Posterior vena cava (tissue), 2 donors: ENCODE data around the gene LTBR. TPM values are rescaled to one million over a fixed set of nuclear protein-coding genes. Genes with fewer than 3 reads are reported as not detected.

Experiments
- DNase-seq: peaks from one replicate; pipeline ENCODE4 v3.0.0-alpha.2; 2020; ENCODE audit warnings: low spot score
- intact Hi-C, 2 donors: fragments of 100-400 bp; cut with DNase I; formaldehyde crosslinking; loops; one replicate each; pipeline versions ENCODE4 v1.14.1 to v1.14.2; 2022 to 2023
- total RNA-seq, 2 donors: library from RNA; stranded (reverse); fragmentation: NEBNext Ultra II Directional; extraction: Animal tissue kit (Norgen Biotek cat#: 25700); gene quantifications; one replicate each; pipeline ENCODE4 v1.2.1, GENCODE V29; 2021
- donor health status: DM: yes; HTN: yes; CAD: no.
- donor health status: DM: yes; HTN: yes; CAD: no.

The LTBR gene
- total RNA-seq, 2 donors from 2014 or later = 86.4 to 92.5 TPM

DNA sequence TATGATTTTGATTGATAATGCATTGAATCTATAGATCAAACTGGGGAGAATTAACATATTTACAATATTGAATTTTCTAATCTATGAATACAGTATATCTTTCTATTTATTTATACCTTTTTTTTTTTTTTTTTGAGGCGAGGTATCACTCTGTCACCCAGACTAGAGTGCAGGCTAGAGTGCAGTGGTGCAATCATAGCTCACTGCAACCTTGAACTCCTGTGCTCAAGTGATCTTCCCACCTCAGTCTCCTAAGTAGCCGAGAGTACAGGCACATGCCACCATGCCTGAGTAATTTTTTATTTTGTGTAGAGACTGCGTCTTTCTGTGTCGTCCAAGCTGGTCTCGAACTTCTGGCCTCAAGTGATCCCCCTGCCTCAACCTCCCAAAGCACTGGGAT, 20.4 kb downstream of the LTBR start:
- intact Hi-C loops = no loop called here
- no peak for DNase-seq

DNA sequence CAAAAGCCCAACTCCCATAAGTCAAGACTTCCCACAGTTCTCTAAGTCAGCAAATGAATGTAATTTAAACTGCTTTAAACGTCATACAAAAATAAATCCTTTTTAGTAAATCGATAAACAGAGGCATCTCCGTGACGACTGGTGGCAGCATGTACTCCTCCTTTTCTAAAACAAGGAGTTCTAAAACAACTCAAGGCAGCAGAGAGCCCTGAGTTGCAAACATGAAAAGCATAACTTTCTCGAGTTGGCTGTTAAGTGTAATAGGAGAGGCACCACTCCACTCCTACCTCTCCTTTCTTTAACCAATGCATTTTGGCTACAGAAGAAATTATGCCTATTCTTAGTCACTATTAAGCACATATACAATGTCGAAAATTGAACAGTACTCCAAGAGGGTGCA, 22.0 kb downstream of the LTBR start:
- intact Hi-C loops = no loop called here
- DNase-seq = no peak

DNA sequence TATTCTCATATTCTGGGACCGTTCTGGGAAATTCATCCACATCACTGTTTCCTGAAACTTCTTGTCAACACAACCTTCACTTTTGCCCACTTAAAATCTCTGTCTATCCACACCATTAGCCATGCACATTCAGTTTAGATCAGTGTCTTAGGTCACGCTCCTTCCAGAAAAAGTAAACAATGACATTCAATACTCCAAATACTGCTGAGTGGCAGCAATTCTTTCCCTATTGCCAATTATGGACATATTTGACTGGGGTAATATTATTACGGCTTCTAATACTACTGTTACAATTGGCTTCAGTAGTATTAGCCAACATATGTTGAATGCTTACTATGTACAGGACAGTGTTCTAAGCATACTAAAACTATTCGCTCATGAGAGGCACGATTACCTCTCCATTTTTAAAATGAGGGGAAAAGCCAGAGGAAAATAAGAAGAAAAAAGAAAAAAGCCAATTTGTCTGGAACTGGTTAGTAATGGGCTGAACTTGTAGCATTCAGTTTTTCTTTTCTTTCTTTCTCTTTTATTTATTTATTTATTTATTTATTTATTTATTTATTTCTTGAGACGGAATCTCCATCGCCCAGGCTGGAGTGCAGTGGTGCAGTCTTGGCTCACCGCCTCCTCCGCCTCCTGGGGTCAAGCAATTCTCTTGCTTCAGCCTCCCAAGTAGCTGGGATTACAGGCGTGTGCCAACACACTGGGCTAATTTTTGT, 23.4 kb downstream of the LTBR start:
- no peak for DNase-seq
- intact Hi-C loops = no loop called here

DNA sequence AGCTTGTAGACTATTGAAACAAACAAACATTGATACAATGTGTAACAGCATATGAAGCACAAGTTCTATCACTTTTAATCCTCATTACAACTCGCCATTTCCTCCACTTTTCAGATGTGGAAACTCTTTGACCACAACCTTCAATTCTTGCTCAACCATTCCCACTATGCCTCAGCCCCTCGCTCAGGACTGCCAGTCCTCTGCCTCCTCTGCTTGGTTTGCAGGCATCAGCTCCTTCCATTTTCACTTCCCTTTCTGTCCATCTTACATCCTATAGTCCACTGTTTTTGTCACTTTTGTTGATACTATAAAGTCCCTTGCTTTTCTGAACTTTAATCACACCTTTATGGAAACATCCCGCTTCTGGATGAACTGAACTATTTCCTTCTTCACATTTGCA, 32.6 kb downstream of the LTBR start:
- intact Hi-C loops = loop anchor here in 1 of 2 donors (2.0 kb wide), 1 partner anchor 32 kb away; the partner anchor contains the start of gene LTBR
- DNase-seq = no peak

DNA sequence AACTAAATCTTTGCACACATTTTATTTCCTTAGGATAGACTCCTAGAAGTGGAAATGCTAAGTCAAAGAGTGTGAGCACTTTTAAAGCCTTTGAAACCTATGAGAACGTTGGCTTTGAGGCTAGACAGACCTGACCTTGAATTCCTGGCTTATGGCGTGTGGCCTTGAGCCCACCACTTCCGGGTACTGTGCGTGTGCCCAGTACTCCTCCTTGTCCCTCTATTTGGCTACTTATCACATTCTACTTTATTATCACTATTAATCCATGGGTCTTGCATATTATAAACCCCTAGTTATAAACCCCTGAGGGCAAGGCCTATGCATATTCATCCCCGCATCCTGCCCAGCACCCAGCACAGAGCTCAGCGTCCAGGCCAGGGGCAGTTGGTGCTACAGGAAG, 34.8 kb downstream of the LTBR start:
- intact Hi-C loops = no loop called here
- DNase-seq = peak; percentile 34

DNA sequence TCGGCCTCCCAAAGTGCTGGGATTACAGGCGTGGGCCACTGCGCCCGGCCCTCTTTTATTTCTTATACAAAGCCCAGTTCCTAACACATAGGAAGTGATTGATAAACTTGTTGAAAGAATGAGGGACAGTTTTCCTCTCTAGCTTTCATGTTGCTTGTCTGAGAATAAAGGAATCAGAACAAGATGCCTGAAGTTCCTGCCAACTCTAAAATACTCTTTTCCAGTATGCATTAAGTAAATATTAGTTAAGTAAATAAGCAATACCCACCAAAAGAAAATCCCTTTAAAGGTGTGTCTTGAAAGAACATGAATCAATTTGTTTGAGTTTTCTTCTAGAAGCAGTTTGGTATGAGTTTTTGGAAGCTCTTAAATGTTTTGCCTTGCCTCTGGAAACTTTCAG, 36.4 kb downstream of the LTBR start:
- intact Hi-C loops = no loop called here
- no peak for DNase-seq

DNA sequence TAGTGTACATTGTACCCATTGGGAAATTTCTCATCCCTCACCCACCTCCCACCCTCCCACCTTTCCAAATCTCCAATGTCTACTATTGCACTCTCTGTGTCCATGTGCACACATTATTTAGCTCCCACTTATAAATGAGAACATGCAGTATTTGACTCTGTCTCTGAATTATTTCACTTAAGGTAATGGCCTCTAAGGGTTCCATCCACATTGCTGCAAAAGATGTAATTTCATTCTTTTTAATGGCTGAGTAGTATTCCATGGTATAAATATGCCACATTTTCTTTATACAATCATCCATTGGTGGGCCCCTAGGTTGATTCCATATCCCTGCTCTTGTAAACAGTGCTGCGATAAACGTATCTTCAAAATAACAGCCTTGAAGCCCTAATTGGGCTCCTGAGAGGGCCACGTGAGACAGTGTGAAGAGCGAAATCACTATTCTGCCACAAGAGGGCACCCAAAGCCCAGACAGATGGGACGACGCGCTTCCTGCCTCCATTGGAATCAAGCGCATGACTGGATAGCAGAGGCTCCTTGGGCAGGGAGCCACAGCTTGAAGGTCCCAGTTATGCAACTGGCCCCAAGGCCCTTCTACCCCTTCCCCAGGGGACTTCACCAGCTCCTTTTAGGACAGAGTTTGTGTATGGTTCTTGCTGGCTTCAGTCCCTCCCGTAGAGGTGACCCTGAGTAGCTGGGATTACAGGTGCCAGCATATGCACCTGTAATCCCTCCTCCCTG, 39.5 kb downstream of the LTBR start:
- intact Hi-C loops = loop anchor here in 1 of 2 donors (2.0 kb wide), 1 partner anchor 39 kb away; no protein-coding TSS in a partner anchor
- peak; percentile 95 for DNase-seq

DNA sequence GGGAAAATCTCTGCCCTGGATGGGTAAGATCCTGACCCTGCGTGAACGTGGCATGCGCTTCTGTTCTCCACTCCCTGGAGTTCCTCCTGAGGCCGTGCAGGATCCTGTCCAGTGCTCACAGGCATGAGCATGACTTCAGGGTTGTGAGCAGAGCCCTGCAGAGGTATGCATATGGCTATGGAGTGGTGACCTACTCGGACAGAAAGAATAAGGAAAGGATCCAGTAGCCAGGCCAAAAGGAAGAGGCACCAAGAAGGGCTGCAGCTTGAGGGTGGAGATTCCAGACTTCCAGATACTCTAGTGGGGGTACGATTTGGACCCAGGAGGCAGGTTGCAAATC, 40.0 kb downstream of the LTBR start:
- DNase-seq = no peak
- intact Hi-C loops = no loop called here

DNA sequence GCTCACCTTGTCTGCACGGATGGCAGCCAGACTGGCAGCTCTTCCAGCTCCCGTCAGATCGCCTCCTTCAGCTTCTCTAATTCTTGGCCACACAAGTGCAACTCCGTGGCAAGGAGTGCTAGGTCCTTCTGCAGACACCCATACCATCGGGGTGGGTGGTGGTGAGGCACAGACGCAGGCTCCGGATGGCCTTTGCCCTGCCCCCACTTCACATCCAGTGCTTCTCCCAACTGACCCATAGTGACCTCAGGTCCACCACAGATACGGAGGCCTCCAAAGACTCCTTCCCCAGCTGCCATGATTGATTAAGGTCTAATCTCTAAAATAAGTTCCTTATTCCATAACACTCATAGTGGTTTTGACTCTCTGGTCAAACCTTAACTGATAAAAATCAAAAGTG, 40.9 kb downstream of the LTBR start:
- DNase-seq = peak; percentile 66
- intact Hi-C loops = loop anchor here (5.0 kb wide), 2 partner anchors 37 to 112 kb away; no protein-coding TSS in a partner anchor

DNA sequence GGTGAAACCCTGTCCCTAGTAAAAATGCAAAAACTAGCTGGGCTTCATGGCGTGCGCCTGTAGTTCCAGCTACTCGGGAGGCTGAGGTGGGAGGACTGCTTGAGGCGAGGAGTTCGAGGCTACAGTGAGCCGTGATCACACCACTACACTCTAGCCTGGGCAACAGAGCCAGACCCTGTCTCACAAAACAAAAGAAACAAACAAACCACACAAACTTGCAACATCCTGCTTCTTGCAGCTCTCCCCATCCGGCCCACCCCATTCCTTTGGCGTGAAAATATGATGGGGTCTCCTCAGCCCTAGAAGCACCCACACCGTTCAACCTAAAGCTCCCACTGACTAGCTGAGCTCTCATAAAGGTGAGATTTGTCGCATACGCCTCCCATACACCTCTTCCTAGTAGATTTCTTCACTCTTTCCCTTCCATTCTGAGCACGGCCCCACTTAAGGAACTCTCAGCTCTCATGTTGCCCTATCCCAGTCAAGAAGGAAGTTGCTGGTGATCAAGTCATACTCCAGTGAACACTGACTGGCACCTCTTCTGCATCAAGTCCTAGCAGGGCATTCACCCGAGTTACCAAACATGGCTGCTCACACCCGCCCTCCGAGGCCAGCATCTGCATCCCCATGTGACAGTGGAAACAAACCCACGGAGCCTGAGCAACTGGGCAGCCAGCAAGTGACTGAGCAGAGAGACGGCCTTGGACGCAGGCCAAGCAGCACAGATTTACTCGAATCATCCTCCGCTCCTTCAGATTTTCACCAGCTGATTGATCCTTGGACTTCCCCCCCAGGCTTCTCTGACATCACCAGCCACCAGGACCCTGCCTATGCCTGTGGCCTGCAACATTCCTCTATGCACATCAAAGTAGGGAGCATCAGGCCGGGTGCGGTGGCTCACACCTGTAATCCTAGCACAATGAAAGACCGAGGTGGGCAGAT, 41.9 kb downstream of the LTBR start:
- DNase-seq = peak; percentile 80
- intact Hi-C loops = loop anchor here (5.0 kb wide), 2 partner anchors 36 to 111 kb away; no protein-coding TSS in a partner anchor

DNA sequence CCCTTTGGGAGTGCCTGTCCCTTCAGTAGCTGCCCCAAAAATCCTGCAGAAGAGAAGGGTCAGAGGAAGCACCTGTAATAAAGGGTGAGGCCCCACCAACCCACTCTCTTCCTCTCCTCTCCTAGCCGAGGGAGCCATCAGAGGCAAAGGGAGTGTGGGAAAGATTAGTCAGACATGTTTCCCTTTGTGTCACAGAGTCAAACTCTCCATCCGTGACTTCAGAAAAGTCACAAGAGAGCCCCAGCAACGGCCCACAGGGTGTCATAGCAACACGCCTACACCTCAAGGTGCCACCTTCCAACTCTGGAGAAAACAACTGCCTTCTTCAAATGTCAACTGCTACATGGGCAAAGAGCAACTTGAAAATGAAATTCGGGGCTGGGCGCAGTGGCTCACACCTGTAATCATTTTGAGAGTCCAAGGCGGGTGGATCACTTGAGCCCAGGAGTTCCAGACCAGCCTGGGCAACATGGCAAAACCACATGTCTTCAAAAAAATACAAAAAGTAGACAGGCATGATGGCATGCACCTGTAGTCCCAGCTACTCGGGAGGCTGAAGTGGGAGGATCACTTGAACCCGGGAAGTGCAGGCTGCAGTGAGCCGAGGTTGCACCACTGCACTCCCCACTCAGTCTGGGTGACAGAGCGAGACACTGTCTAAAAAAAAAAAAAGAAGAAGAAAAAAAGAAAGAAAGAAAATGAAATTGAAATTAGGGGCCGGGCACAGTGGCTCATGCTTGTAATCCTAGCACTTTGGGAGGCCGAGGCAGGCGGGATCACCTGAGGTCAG, 43.1 kb downstream of the LTBR start:
- intact Hi-C loops = loop anchor here (5.0 kb wide), 2 partner anchors 35 to 110 kb away; no protein-coding TSS in a partner anchor
- peak; percentile 49 for DNase-seq

DNA sequence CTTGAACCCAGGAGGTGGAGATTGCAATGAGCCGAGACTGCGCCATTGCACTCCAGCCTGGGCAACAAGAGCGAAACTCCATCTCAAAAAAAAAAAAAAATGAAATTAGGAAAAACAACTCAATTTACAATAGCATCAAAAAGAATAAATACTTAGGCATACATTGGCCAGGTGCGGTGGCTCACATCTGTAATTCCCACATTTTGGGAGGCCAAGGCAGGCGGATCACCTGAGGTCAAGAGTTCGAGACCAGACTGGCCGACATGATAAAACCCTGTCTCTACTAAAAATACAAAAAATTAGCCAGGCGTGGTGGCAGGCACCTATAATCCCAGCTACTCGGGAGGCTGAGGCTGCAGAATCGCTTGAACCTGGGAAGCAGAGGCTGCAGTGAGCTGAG, 43.8 kb downstream of the LTBR start:
- intact Hi-C loops = loop anchor here (5.0 kb wide), 2 partner anchors 35 to 110 kb away; no protein-coding TSS in a partner anchor
- peak; percentile 15 for DNase-seq

DNA sequence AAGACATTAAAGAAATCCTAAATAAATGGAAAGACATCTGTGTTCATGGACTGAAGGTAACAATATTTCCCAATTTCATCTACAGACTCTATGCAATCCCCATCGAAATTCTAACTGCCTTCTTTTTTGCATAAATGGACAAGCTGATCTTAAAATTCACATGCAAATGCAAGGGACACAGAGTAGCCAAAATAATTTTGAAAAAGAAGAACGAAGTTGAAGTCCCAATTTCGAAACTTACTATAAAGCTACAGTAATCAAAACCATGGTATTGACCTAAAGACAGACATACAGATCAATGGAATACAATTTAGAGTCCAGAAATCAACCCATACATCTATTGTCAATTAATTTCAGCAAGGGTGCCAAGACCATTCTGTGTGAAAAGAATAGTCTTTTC, 44.4 kb downstream of the LTBR start:
- DNase-seq = no peak
- intact Hi-C loops = loop anchor here (5.0 kb wide), 2 partner anchors 34 to 109 kb away; no protein-coding TSS in a partner anchor

DNA sequence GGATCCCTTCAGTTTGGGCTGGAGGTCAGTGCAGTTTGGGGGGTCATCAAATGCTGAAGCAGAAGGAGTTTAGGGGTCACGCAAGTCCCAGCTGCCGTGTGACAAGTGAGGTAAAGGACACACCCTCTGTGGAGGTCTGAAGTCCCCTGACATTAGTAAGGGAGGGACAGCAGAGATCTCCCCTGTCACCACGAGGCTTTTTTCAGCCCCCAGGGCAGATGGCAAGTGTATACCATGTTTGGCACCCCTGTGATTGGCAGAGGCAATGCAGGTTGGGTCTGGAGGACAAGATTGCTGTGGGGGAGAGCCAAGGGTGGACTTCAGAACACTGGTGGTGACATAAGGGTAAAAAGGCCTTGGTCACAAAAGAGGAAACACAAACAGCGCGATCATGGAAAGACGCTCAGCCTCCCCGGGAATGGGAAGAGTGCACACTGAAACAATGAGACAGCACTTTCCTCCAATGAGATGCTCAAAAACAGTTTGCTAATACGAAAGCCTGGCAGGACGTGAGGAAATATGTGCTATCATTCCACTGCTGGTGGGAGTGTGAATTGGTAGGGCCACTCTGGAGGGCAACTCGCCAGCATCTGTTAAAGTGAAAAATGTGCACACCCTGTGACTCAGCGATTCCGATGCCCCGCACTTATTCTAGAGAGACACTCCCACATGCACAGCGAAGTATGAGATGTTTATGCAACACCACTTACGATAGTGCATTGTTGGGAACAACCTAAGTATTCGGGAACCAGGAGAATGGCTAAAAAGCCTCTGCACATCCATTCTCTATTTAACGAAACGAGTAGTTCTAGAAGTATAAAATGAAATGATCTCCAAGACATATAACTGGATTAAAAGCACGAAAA, 46.4 kb downstream of the LTBR start:
- intact Hi-C loops = no loop called here
- peak; percentile 97 for DNase-seq

DNA sequence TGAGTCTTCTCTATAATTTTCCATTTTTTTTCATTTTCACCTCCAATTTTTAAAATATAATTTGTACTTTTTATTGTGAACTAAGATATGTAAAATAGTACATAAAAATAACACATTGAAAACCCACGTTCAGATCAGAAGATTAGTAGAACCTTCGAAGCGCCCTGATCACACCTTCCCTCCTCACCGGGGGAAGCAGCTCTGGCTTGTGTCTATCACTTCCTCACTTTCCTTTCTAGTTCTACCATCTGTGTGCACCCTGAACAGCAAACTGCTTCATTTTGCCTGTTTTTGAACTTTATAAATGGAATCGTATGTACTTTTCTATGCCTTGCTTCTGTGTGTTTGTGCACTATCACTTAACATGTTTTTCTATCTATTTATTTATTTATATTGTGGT, 49.0 kb downstream of the LTBR start:
- intact Hi-C loops = no loop called here
- no peak for DNase-seq

DNA sequence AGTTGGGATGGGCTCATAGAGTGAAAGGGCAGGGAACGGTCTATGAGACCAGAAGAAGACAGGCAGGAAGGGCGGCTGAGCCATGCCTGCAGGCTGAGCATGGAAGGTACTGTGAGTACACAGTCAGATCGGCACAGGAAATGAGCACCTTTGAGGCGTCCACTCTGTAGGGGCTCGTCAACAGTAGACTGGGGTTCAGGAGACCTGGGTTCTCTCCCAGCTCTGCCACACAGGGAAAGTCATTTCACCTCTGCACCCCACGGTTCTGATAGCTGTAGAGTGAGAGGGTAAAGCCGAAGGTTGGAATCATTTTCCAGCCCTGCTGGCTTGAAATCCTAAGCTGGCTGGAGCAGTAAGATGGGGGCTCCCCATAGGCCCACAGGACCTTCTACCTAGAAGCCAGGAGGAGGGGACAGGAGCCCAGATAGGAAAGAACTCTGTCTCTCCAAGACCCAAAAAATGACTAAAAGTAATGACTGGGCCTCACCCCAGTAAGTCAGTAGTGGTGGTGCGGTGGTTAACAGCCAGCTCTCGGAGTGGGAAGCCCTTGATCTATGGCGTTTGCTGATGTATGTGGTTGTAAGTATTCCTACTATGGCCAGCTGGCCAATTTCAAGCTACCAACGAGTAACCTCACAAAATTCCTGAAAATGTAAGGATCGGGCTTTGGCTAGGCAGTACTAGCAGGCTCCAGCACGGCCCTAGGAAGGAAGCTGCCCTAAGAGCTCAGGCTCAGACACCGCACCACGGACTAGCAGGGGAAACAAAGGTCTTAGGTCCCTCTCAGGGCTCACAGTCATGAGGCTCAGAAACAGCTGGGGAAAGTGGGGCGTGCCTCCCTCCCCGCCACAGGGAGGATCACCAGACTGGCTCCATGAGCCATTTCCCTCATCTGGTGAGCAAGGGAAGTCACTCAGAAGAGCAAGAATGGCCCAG, 50.5 kb downstream of the LTBR start:
- DNase-seq = no peak
- intact Hi-C loops = no loop called here
